Adrenal gland (tissue), 5 donors: Measurements from ENCODE around the gene NFIB.

Experiments
- CTCF ChIP-seq, 6 experiments: fragments of 450-650 bp in 4 of 6; fragments of 200-600 bp in 2 of 6; sonication (generic) in 1 of 6; IDR thresholded peaks; 1 replicate in 5 of 6; 2 replicates in 1 of 6; pipeline versions ENCODE4 v1.5.1 to v1.8.0; 2016 to 2021; ENCODE audit warnings: antibody characterized with exemption in 6 of 6, mild to moderate bottlenecking in 2 of 6, moderate library complexity in 1 of 6
- POLR2A ChIP-seq, 2 donors: fragments of 450-650 bp; IDR thresholded peaks; one replicate each; pipeline ENCODE4 v1.6.1; 2017; ENCODE audit warnings: antibody characterized with exemption in 2 of 2, mild to moderate bottlenecking in 2 of 2, moderate library complexity in 1 of 2
- donor health status: DM: no; HTN: no; CAD: no.

GRCh38 chr9:14147738-14148137 lies 166.2 kb downstream of the NFIB start:
- no peak for TF ChIP-seq POLR2A (IDR thresholded peaks at IDR 0.05)
- TF ChIP-seq CTCF (IDR thresholded peaks at IDR 0.05): no peak
